Right cardiac atrium (tissue), 5 donors: ENCODE measurements around the gene MAEA. TPM values are rescaled to one million over a fixed set of nuclear protein-coding genes. Genes with fewer than 3 reads are reported as not detected.
"Not testable (repeated sequence)": the region's sequence is repeated elsewhere in the genome, so short reads cannot be mapped to it uniquely, and the experiment has no call there.

Source experiments
- ATAC-seq, 2 donors: fragments of 200-7000 bp; cut with Tn5 transposase; one replicate each; pipeline versions ENCODE4 v1.8.0 to v1.9.1; 2020; ENCODE audit warnings: moderate library complexity in 2 of 2, mild to moderate bottlenecking in 1 of 2
- DNase-seq, 3 donors: peaks; one replicate each; pipeline ENCODE4 v3.0.0-alpha.2; 2020
- H3K27ac ChIP-seq: one replicate; pipeline ENCODE4 v1.5.1; 2013; ENCODE audit warnings: mild to moderate bottlenecking, low read length, control low read depth, moderate library complexity
- H3K27me3 ChIP-seq: one replicate; pipeline ENCODE4 v1.6.1; 2013; ENCODE audit not compliant: control insufficient read depth, insufficient read depth
- H3K4me1 ChIP-seq: one replicate; pipeline ENCODE4 v1.6.1; 2013; ENCODE audit warnings: low read length; ENCODE audit not compliant: control insufficient read depth, insufficient read depth
- H3K4me3 ChIP-seq: one replicate; pipeline ENCODE4 v1.5.1; 2013; ENCODE audit warnings: low read length, control low read depth
- H3K9me3 ChIP-seq: one replicate; pipeline ENCODE4 v1.6.1; 2013; ENCODE audit warnings: low read length; ENCODE audit not compliant: control insufficient read depth
- WGBS: extraction: QIAGEN DNeasy Blood & Tissue Kit; methylation state at CpG from one replicate; pipeline ENCODE4 v1.1.7; 2013; 5-methylcytosine and 5-hydroxymethylcytosine counted together
- intact Hi-C, 4 donors: fragments of 100-400 bp; cut with DNase I; formaldehyde crosslinking; loops; one replicate each; pipeline versions ENCODE4 v1.11.0 to v1.14.0; 2022 to 2023
- polyA plus RNA-seq: library from polyadenylated mRNA; stranded (reverse); fragments of 200-250 nt; gene quantifications from one replicate; pipeline ENCODE4 v1.2.3, GENCODE V29; 2013
- total RNA-seq, 4 donors: library from RNA; stranded (reverse); fragmentation: NEBNext Ultra II Directional; extraction: Animal tissue kit (Norgen Biotek cat#: 25700); gene quantifications; one replicate each; pipeline ENCODE4 v1.2.1, GENCODE V29; 2021
- donor health status: healthy with polysubstance abuse.
- donor health status: DM: no; HTN: yes; CAD: no.
- donor health status: DM: no; HTN: no; CAD: no.
- donor health status: DM: no; HTN: yes; CAD: no; lungs with severe emphysema.
- donor health status: DM: yes; HTN: yes; CAD: no.

MAEA gene
- total and polyA plus RNA-seq, 5 donors, result 51.6 to 61.8 (median 58.5) TPM

GRCh38 chr4:1323635-1324442 is 34.1 kb downstream of the MAEA start:
- DNase-seq, result peak in 2 of 3 donors; percentile 33 to 42
- no peak for ATAC-seq
- intact Hi-C loops, result no loop called here
- Histone ChIP-seq H3K27me3 (no peaks in the 10 kb centered on the region), H3K27ac (no peak overlapping the region), H3K4me1 (no peaks in the 10 kb centered on the region), H3K4me3 (no peak overlapping the region), H3K9me3 (no peaks in the 10 kb centered on the region)
- WGBS, result 85% methylated on average over 11 of the region's 11 CpGs

- WGBS, result 97% methylated on average over 20 of the region's 20 CpGs
- intact Hi-C loops, H3K27ac ChIP-seq, H3K4me3 ChIP-seq, H3K9me3 ChIP-seq, H3K4me1 ChIP-seq, ATAC-seq, H3K27me3 ChIP-seq: not testable (repeated sequence)
- DNase-seq, result peak in 2 of 3 donors; percentile 34 to 37
Measured at GRCh38 chr4:1324443-1325175, 34.9 kb downstream of the MAEA start.

GRCh38 chr4:1325176-1325480 is 35.4 kb downstream of the MAEA start:
- DNase-seq, result peak in 1 of 3 donors; percentile 20

GRCh38 chr4:1325681-1326635 is 36.3 kb downstream of the MAEA start:
- ATAC-seq (no peak), DNase-seq (peak in 2 of 3 donors; percentile 41 to 42)
- 85% methylated on average over 35 of the region's 35 CpGs for WGBS
- no peaks in the 10 kb centered on the region for H3K27me3 ChIP-seq
- no peak overlapping the region for H3K27ac ChIP-seq
- H3K4me3 ChIP-seq, result no peak overlapping the region
- H3K4me1 ChIP-seq, result no peaks in the 10 kb centered on the region
- intact Hi-C loops, result no loop called here
- no peaks in the 10 kb centered on the region for H3K9me3 ChIP-seq

More at GRCh38 chr4:1325176-1325480, 35.4 kb downstream of the MAEA start:
- 96% methylated on average over 11 of the region's 11 CpGs for WGBS
- no peaks in the 10 kb centered on the region for H3K9me3 ChIP-seq
- no peak overlapping the region for H3K27ac ChIP-seq
- H3K4me3 ChIP-seq, result no peak overlapping the region
- ATAC-seq, result no peak
- intact Hi-C loops, result no loop called here
- no peaks in the 10 kb centered on the region for H3K27me3 ChIP-seq
- H3K4me1 ChIP-seq, result no peaks in the 10 kb centered on the region

GRCh38 chr4:1326751-1327525 is 37.2 kb downstream of the MAEA start:
- H3K4me3 ChIP-seq, result no peak overlapping the region
- H3K27me3 ChIP-seq, result no peaks in the 10 kb centered on the region
- WGBS, result 93% methylated on average over 30 of the region's 30 CpGs
- no peaks in the 10 kb centered on the region for H3K4me1 ChIP-seq
- H3K9me3 ChIP-seq, result no peaks in the 10 kb centered on the region
- H3K27ac ChIP-seq, result no peak overlapping the region
- intact Hi-C loops, result no loop called here
- DNase-seq, result peak in 2 of 3 donors; percentile 51 to 56
- no peak for ATAC-seq

GRCh38 chr4:1327526-1328266 is 38.0 kb downstream of the MAEA start:
- H3K27ac ChIP-seq, result no peak overlapping the region
- WGBS, result 91% methylated on average over 33 of the region's 33 CpGs
- no peaks in the 10 kb centered on the region for H3K9me3 ChIP-seq
- intact Hi-C loops, result no loop called here
- no peaks in the 10 kb centered on the region for H3K27me3 ChIP-seq
- ATAC-seq (no peak), DNase-seq (peak in 2 of 3 donors; percentile 45 to 58)
- no peaks in the 10 kb centered on the region for H3K4me1 ChIP-seq
- no peak overlapping the region for H3K4me3 ChIP-seq

GRCh38 chr4:1328267-1329155 is 38.8 kb downstream of the MAEA start:
- peak in 2 of 3 donors; percentile 38 to 48 for DNase-seq

GRCh38 chr4:1329408-1330371 is 40.0 kb downstream of the MAEA start:
- H3K4me3 ChIP-seq, result no peak overlapping the region
- DNase-seq (peak; percentile 15 to 48 (median 40)), ATAC-seq (peak in 1 of 2 donors; percentile 4)
- no peak overlapping the region for H3K27ac ChIP-seq
- H3K4me1 ChIP-seq, result no peaks in the 10 kb centered on the region
- WGBS, result 79% methylated on average over 34 of the region's 34 CpGs
- H3K9me3 ChIP-seq, result no peaks in the 10 kb centered on the region
- no peaks in the 10 kb centered on the region for H3K27me3 ChIP-seq
- intact Hi-C loops, result loop anchor here in 1 of 4 donors (10.0 kb wide), 1 partner anchor 165 kb away; no protein-coding TSS in a partner anchor

More at GRCh38 chr4:1328267-1329155, 38.8 kb downstream of the MAEA start:
- 93% methylated on average over 51 of the region's 51 CpGs for whole genome bisulfite sequencing
- ATAC-seq, result no peak
- H3K4me1 ChIP-seq, result no peaks in the 10 kb centered on the region
- H3K27ac ChIP-seq, result no peak overlapping the region
- no peak overlapping the region for H3K4me3 ChIP-seq
- no peaks in the 10 kb centered on the region for H3K9me3 ChIP-seq
- intact Hi-C loops, result no loop called here
- H3K27me3 ChIP-seq, result no peaks in the 10 kb centered on the region
